Heart right ventricle (tissue), 16 donors: ENCODE results near the gene TNS1. TPM values are rescaled to one million over a fixed set of nuclear protein-coding genes. Genes with fewer than 3 reads are reported as not detected.

Source experiments
- ATAC-seq, 8 donors: fragments of 200-7000 bp; cut with Tn5 transposase; one replicate each; pipeline ENCODE4 v1.9.1; 2020; ENCODE audit warnings: mild to moderate bottlenecking in 8 of 8, moderate library complexity in 8 of 8, moderate number of reproducible peaks in 1 of 8
- DNase-seq, 2 donors: peaks; one replicate each; pipeline ENCODE4 v3.0.0-alpha.2; 2020
- H3K27ac ChIP-seq, 10 donors: fragments of 200-600 bp; sonication (generic) in 2 of 10; one replicate each; pipeline versions ENCODE4 v1.5.0 to v1.8.0; 2020 to 2022; ENCODE audit warnings: mild to moderate bottlenecking in 3 of 10
- H3K27me3 ChIP-seq, 7 donors: fragments of 200-600 bp; one replicate each; pipeline ENCODE4 v1.8.0; 2021 to 2022; ENCODE audit warnings: mild to moderate bottlenecking in 2 of 7
- H3K36me3 ChIP-seq, 9 donors: fragments of 200-600 bp; sonication (generic) in 1 of 9; one replicate each; pipeline versions ENCODE4 v1.5.0 to v1.8.0; 2020 to 2022; ENCODE audit warnings: mild to moderate bottlenecking in 2 of 9
- H3K4me1 ChIP-seq, 9 donors: fragments of 200-600 bp; sonication (generic) in 1 of 9; one replicate each; pipeline versions ENCODE4 v1.5.0 to v1.8.0; 2020 to 2022; ENCODE audit warnings: mild to moderate bottlenecking in 4 of 9
- H3K4me3 ChIP-seq, 10 donors: fragments of 200-600 bp; sonication (generic) in 2 of 10; one replicate each; pipeline versions ENCODE4 v1.5.0 to v1.8.0; 2020 to 2022; ENCODE audit warnings: mild to moderate bottlenecking in 7 of 10, moderate library complexity in 2 of 10
- H3K9me3 ChIP-seq, 11 donors: fragments of 200-600 bp in 10 of 11; sonication (generic) in 2 of 11; one replicate each; pipeline versions ENCODE4 v1.5.0 to v1.8.0; 2013 to 2022; ENCODE audit warnings: mild to moderate bottlenecking in 2 of 11, control low read depth in 1 of 11, moderate library complexity in 1 of 11
- CTCF ChIP-seq, 9 donors: fragments of 200-600 bp; sonication (generic) in 2 of 9; IDR thresholded peaks; one replicate each; pipeline versions ENCODE4 v1.5.0 to v1.8.0; 2021 to 2022; ENCODE audit warnings: antibody characterized with exemption in 9 of 9, mild to moderate bottlenecking in 5 of 9, moderate library complexity in 1 of 9
- WGBS, 2 donors: extraction: QIAGEN DNeasy Blood & Tissue Kit; methylation state at CpG; one replicate each; pipeline ENCODE4 v1.1.7; 2013; ENCODE audit warnings: inconsistent platforms in 1 of 2; 5-methylcytosine and 5-hydroxymethylcytosine counted together
- intact Hi-C, 10 donors: fragments of 100-400 bp; cut with DNase I; formaldehyde crosslinking; loops; one replicate each; pipeline versions ENCODE4 v1.11.1 to v1.14.2; 2022
- microRNA-seq, 2 donors: library from miRNA; unstranded; fragments of <30 nt; microRNA quantifications; one replicate each; pipeline ENCODE4 v1.2.0, GENCODE V29; 2021
- polyA plus RNA-seq, 2 donors: library from polyadenylated mRNA; stranded (reverse); fragments of 200-250 nt; gene quantifications; one replicate each; pipeline ENCODE4 v1.2.3, GENCODE V29; 2013
- total RNA-seq, 10 donors: library from RNA; stranded (reverse); fragmentation: NEBNext Ultra II Directional in 3 of 10; extraction: Animal tissue kit (Norgen Biotek cat#: 25700) in 3 of 10; gene quantifications; one replicate each; pipeline versions ENCODE4 v1.2.1 to v1.2.4, GENCODE V29; 2021 to 2023
- donor health status: Arrhythmogenic right ventricular cardiomyopathy.
- donor health status: ischemic (EF 13 %, LVEDD 7.1; RV severe dilation, severe dysfunction).
- donor health status: healthy with polysubstance abuse.
- donor health status: DM: no; HTN: yes; CAD: no.
- donor health status: DM: no; HTN: no; CAD: no.
- donor health status: ischemic (EF 25% LVEDD 6.9; RV normal size, moderate dysfunction).
- donor health status: ischemic (EF 25% LVEDD 5.7; RV mildly dilated, moderate dysfunction).
- donor health status: healthy.
- donor health status: DM: yes; HTN: yes; CAD: no.
- donor health status: Ischemic cardiomyopathy.
- donor health status: ischemic (EF 35%, LVEDD 5.7; RV mildly dilated, moderate dysfunction).
- donor health status: nonischemic (EF 11% LVEDD 7.7; RV severe dilation, severe dysfunction).
- donor health status: DM: yes; HTN: yes; CAD: no.
- donor health status: PGD.
- donor health status: ischemic (EF 29% LVEDD 5.4; RV normal size, mild dysfunction).
- donor health status: nonischemic (EF 23%, LVEDD 6.1; RV moderate dilation, normal function).

TNS1 gene
- total and polyA plus RNA-seq, 12 donors: 64.6 to 844 (median 731) TPM

GRCh38 chr2:217752714-217753459 lies 249.9 kb downstream of the TNS1 start:
- no peak for DNase-seq
- WGBS, 2 donors: 87 to 88% methylated on average over 10 of the region's 10 CpGs

GRCh38 chr2:217751952-217752351 lies 250.8 kb downstream of the TNS1 start:
- TF ChIP-seq CTCF (IDR thresholded peaks at IDR 0.05): no peak
- H3K4me1 ChIP-seq: peaks cover 5 to 40% (median 16%) of the 10 kb centered on the region in 9 donors
- no peaks in the 10 kb centered on the region for H3K36me3 ChIP-seq
- no peak overlapping the region for H3K27ac ChIP-seq
- ATAC-seq: no peak
- no peaks in the 10 kb centered on the region for H3K9me3 ChIP-seq
- intact Hi-C loops: loop anchor here in 5 of 10 donors (5.0 to 10.0 kb wide), 4 partner anchors 235 to 1237 kb away; no protein-coding TSS in a partner anchor
- H3K27me3 ChIP-seq: peaks cover 0 to 8% (median 0%) of the 10 kb centered on the region in 7 donors
- WGBS, 2 donors: 89 to 92% methylated on average over 1 of the region's 1 CpG
- no peak for DNase-seq
- no peak overlapping the region for H3K4me3 ChIP-seq

More at GRCh38 chr2:217752714-217753459, 249.9 kb downstream of the TNS1 start:
- ATAC-seq: no peak
- H3K36me3 ChIP-seq: no peaks in the 10 kb centered on the region
- H3K9me3 ChIP-seq: no peaks in the 10 kb centered on the region
- peaks cover 5 to 40% (median 17%) of the 10 kb centered on the region in 9 donors for H3K4me1 ChIP-seq
- TF ChIP-seq CTCF (IDR thresholded peaks at IDR 0.05): no peak
- no peak overlapping the region for H3K27ac ChIP-seq
- intact Hi-C loops: loop anchor here in 5 of 10 donors (5.0 to 10.0 kb wide), 4 partner anchors 236 to 1238 kb away; no protein-coding TSS in a partner anchor
- H3K27me3 ChIP-seq: peaks cover 0 to 8% (median 0%) of the 10 kb centered on the region in 7 donors
- H3K4me3 ChIP-seq: no peak overlapping the region

- DNase-seq: no peak
- intact Hi-C loops: loop anchor here in 5 of 10 donors (5.0 to 10.0 kb wide), 4 partner anchors 234 to 1236 kb away; no protein-coding TSS in a partner anchor
- Histone ChIP-seq H3K36me3 (no peaks in the 10 kb centered on the region), H3K4me1 (peaks cover 0 to 33% (median 10%) of the 10 kb centered on the region in 9 donors), H3K27me3 (peaks cover 0 to 2% (median 0%) of the 10 kb centered on the region in 7 donors), H3K27ac (no peak overlapping the region), H3K4me3 (no peak overlapping the region), H3K9me3 (no peaks in the 10 kb centered on the region)
- 94% methylated on average over 7 of the region's 7 CpGs for WGBS, 2 donors
- no peak for ATAC-seq
- no peak for TF ChIP-seq CTCF (IDR thresholded peaks at IDR 0.05)
Measured at GRCh38 chr2:217751192-217751591, 251.6 kb downstream of the TNS1 start.

Small RNAs within 50 kb of the gene (microRNA-seq; reads per million reads assigned to microRNA genes)
- gene MIR6809: 0.51 to 1.2 reads per million in 2 donors

Other genes with a start within 250 kb of the TNS1 start
- under 1 TPM in 1 of 10 donors, not detected in 9; 0.21 TPM for gene RUFY4, start 66.3 kb upstream of the TNS1 start, total RNA-seq
- not detected for gene RUFY4, start 66.3 kb upstream of the TNS1 start, polyA plus RNA-seq
- gene CXCR2, start 123.0 kb upstream of the TNS1 start, total RNA-seq: 1 to 10 TPM in 1 of 10 donors, under 1 TPM in 9; 0.39 to 2.7 (median 0.72) TPM
- under 1 TPM; 0.07 to 0.22 TPM for gene CXCR2, start 123.0 kb upstream of the TNS1 start, polyA plus RNA-seq
- 1 to 10 TPM in 2 of 10 donors, under 1 TPM in 8; 0.15 to 2.6 (median 0.47) TPM for gene CXCR1, start 164.0 kb upstream of the TNS1 start, total RNA-seq
- gene CXCR1, start 164.0 kb upstream of the TNS1 start, polyA plus RNA-seq: under 1 TPM in 1 of 2 donors, not detected in 1; 0.10 TPM
- gene ARPC2, start 214.2 kb upstream of the TNS1 start, total RNA-seq: 100 to 1,000 TPM; 120 to 213 (median 134) TPM
- gene ARPC2, start 214.2 kb upstream of the TNS1 start, polyA plus RNA-seq: 100 to 1,000 TPM in 1 of 2 donors, 10 to 100 TPM in 1; 58.5 to 176 TPM